H1 (cell line): Measurements from ENCODE around the gene TRIM24. TPM values are rescaled to one million over a fixed set of nuclear protein-coding genes. Genes with fewer than 3 reads are reported as not detected.
"Not testable (repeated sequence)": the region's sequence is repeated elsewhere in the genome, so short reads cannot be mapped to it uniquely, and the experiment has no call there.

Experiments used
- CTCF ChIA-PET: fragments of 300-600 bp; sonication (Branson Sonifier 250); formaldehyde crosslinking; loops from one replicate; lab custom pipeline; 2021; ENCODE audit not compliant: partially characterized antibody; lab: Charles Lee
- POLR2A ChIA-PET: fragments of 300-600 bp; sonication (Branson Sonifier 250); formaldehyde crosslinking; loops from one replicate; lab custom pipeline; 2021; ENCODE audit warnings: inconsistent platforms; ENCODE audit not compliant: partially characterized antibody; lab: Charles Lee
- DNase-seq, 2 experiments: peaks; one replicate each; pipeline versions ENCODE4 v3.0.0 to v3.0.0-alpha.2; 2010 to 2022; ENCODE audit warnings: low spot score in 2 of 2, low read depth in 1 of 2, mixed read lengths in 1 of 2
- FAIRE-seq: peaks from 2 replicates; lab custom pipeline; 2011; peaks lifted over from hg19 to GRCh38; lab: Jason Lieb, UNC
- H2AFZ ChIP-seq: 2 replicates; pipeline ENCODE4 v1.8.1; 2012; ENCODE audit warnings: low read length, inconsistent platforms
- H2AK5ac ChIP-seq: 2 replicates; pipeline ENCODE4 v1.6.1; 2013; ENCODE audit warnings: low read depth, low read length
- H2BK120ac ChIP-seq: replicated peaks from 2 replicates; pipeline ENCODE3; 2013; ENCODE audit warnings: low read depth, low read length, inconsistent platforms
- H2BK12ac ChIP-seq: 2 replicates; pipeline ENCODE4 v1.6.1; 2013; ENCODE audit warnings: low read depth, low read length
- H2BK15ac ChIP-seq: 2 replicates; pipeline ENCODE4 v1.6.1; 2013; ENCODE audit warnings: low read length
- H2BK20ac ChIP-seq: 2 replicates; pipeline ENCODE4 v1.6.1; 2013; ENCODE audit warnings: low read length
- H2BK5ac ChIP-seq: 2 replicates; pipeline ENCODE4 v1.6.1; 2013; ENCODE audit warnings: low read depth, low read length
- H3K14ac ChIP-seq: 2 replicates; pipeline ENCODE4 v1.6.1; 2013; ENCODE audit warnings: inconsistent platforms; ENCODE audit not compliant: insufficient read length
- H3K18ac ChIP-seq: 2 replicates; pipeline ENCODE4 v1.6.1; 2013; ENCODE audit warnings: low read length; ENCODE audit errors: extremely low read depth
- H3K23ac ChIP-seq: 2 replicates; pipeline ENCODE4 v1.6.1; 2013; ENCODE audit warnings: inconsistent platforms; ENCODE audit not compliant: insufficient read length
- H3K23me2 ChIP-seq: 2 replicates; pipeline ENCODE4 v1.6.1; 2013; ENCODE audit warnings: low read depth, low read length
- H3K27ac ChIP-seq: 2 replicates; pipeline ENCODE4 v1.6.1; 2011; ENCODE audit warnings: low read depth, low read length, inconsistent platforms
- H3K27me3 ChIP-seq, 4 experiments: replicated peaks in 1 of 4; 1 replicate in 1 of 4; 2 replicates in 3 of 4; pipeline versions ENCODE4 v1.6.1 to v1.8.1; 2011 to 2013; ENCODE audit warnings: low read length in 3 of 4, mild to moderate bottlenecking in 3 of 4, inconsistent platforms in 2 of 4, mixed read lengths in 2 of 4, moderate library complexity in 1 of 4; ENCODE audit not compliant: control insufficient read depth in 3 of 4, insufficient read depth in 3 of 4; ENCODE audit errors: extremely low read depth in 1 of 4
- H3K36me3 ChIP-seq, 4 experiments: 2 replicates each; pipeline versions ENCODE4 v1.6.1 to v1.8.1; 2011 to 2013; ENCODE audit warnings: mild to moderate bottlenecking in 4 of 4, low read length in 3 of 4, moderate library complexity in 2 of 4, control low read depth in 1 of 4, inconsistent platforms in 1 of 4; ENCODE audit not compliant: insufficient read depth in 4 of 4, control insufficient read depth in 2 of 4
- H3K4ac ChIP-seq: replicated peaks from 2 replicates; pipeline ENCODE3; 2013; ENCODE audit warnings: low read length, low read depth, mixed read lengths, inconsistent platforms; ENCODE audit not compliant: insufficient read length
- H3K4me1 ChIP-seq, 4 experiments: replicated peaks in 1 of 4; 1 replicate in 1 of 4; 2 replicates in 3 of 4; pipeline versions ENCODE4 v1.6.1 to v1.8.1; 2011 to 2013; ENCODE audit warnings: low read length in 3 of 4, inconsistent platforms in 2 of 4, mixed read lengths in 1 of 4; ENCODE audit not compliant: insufficient read depth in 4 of 4, control insufficient read depth in 3 of 4
- H3K4me2 ChIP-seq, 2 experiments: 2 replicates each; pipeline versions ENCODE4 v1.6.1 to v1.8.1; 2011 to 2013; ENCODE audit warnings: low read depth in 2 of 2, low read length in 2 of 2, control low read depth in 1 of 2, inconsistent platforms in 1 of 2, mild to moderate bottlenecking in 1 of 2; ENCODE audit not compliant: insufficient read depth in 1 of 2
- H3K4me3 ChIP-seq, 4 experiments: fragments of 200-600, 300-600 bp in 1 of 4; sonication (generic), shearing (Covaris generic), sonication (Bioruptor Twin) in 1 of 4; 2 replicates each; pipeline versions ENCODE4 v1.5.1 to v1.8.1; 2011 to 2016; ENCODE audit warnings: low read length in 4 of 4, low read depth in 3 of 4, control low read depth in 2 of 4, inconsistent platforms in 2 of 4, mild to moderate bottlenecking in 2 of 4, mixed read lengths in 1 of 4, moderate library complexity in 1 of 4; ENCODE audit not compliant: insufficient read depth in 2 of 4; ENCODE audit errors: extremely low read depth in 1 of 4
- H3K56ac ChIP-seq: replicated peaks from 2 replicates; pipeline ENCODE3; 2013; ENCODE audit warnings: low read depth, mild to moderate bottlenecking, mixed read lengths, low read length, inconsistent platforms; ENCODE audit not compliant: insufficient read length
- H3K79me1 ChIP-seq: 2 replicates; pipeline ENCODE4 v1.6.1; 2013; ENCODE audit warnings: low read depth, low read length, control low read depth
- H3K79me2 ChIP-seq, 2 experiments: 2 replicates each; pipeline versions ENCODE4 v1.6.1 to v1.8.1; 2012 to 2013; ENCODE audit warnings: low read length in 2 of 2, mild to moderate bottlenecking in 2 of 2, inconsistent platforms in 1 of 2; ENCODE audit not compliant: insufficient read depth in 2 of 2, control insufficient read depth in 1 of 2
- H3K9ac ChIP-seq, 4 experiments: replicated peaks in 1 of 4; 1 replicate in 1 of 4; 2 replicates in 3 of 4; pipeline versions ENCODE4 v1.6.1 to v1.8.1; 2011 to 2013; ENCODE audit warnings: low read depth in 3 of 4, low read length in 3 of 4, control low read depth in 2 of 4, mild to moderate bottlenecking in 2 of 4, moderate library complexity in 2 of 4, inconsistent platforms in 1 of 4; ENCODE audit errors: extremely low read depth in 1 of 4
- H3K9me3 ChIP-seq, 2 experiments: 2 replicates each; pipeline versions ENCODE4 v1.6.1 to v1.8.1; 2012 to 2013; ENCODE audit warnings: mild to moderate bottlenecking in 2 of 2, moderate library complexity in 2 of 2, control low read depth in 1 of 2, inconsistent platforms in 1 of 2, low read depth in 1 of 2, low read length in 1 of 2, mixed read lengths in 1 of 2; ENCODE audit not compliant: insufficient read depth in 2 of 2
- H4K20me1 ChIP-seq, 2 experiments: replicated peaks in 1 of 2; 2 replicates each; pipeline versions ENCODE3 to v1.8.1; 2011 to 2013; ENCODE audit warnings: inconsistent platforms in 2 of 2, low read length in 2 of 2, mild to moderate bottlenecking in 1 of 2; ENCODE audit not compliant: insufficient read depth in 2 of 2, control insufficient read depth in 1 of 2
- H4K5ac ChIP-seq: 2 replicates; pipeline ENCODE4 v1.6.1; 2013; ENCODE audit warnings: low read length, low read depth, mixed read lengths, inconsistent platforms; ENCODE audit not compliant: insufficient read length
- H4K8ac ChIP-seq: 2 replicates; pipeline ENCODE4 v1.8.0; 2013; ENCODE audit warnings: mild to moderate bottlenecking, moderate library complexity, low read length, inconsistent platforms; ENCODE audit not compliant: insufficient read depth; ENCODE audit errors: extremely low read depth
- H4K91ac ChIP-seq: replicated peaks from 2 replicates; pipeline ENCODE3; 2013; ENCODE audit warnings: low read length, mixed read lengths, inconsistent platforms; ENCODE audit not compliant: insufficient read length
- POLR2AphosphoS5 ChIP-seq: IDR thresholded peaks from 2 replicates; pipeline ENCODE4 v1.6.1; 2011; ENCODE audit warnings: low read depth, low read length
- WGBS, 2 experiments: shearing (Covaris generic) in 1 of 2; methylation state at CpG; one replicate each; pipeline versions ENCODE4 v1.1.6 to v1.1.7; 2013 to 2015; ENCODE audit warnings: low lambda C conversion rate in 2 of 2, mixed read lengths in 2 of 2, inconsistent platforms in 1 of 2, low coverage in 1 of 2, missing lambda C conversion rate in 1 of 2; ENCODE audit not compliant: insufficient replicate concordance in 2 of 2, insufficient coverage in 1 of 2, insufficient read length in 1 of 2; ENCODE audit errors: extremely low coverage in 1 of 2, missing lambda C conversion rate in 1 of 2; 5-methylcytosine and 5-hydroxymethylcytosine counted together
- polyA plus RNA-seq, 7 experiments: library from polyadenylated mRNA; depleted of rRNA in 3 of 7; stranded (reverse) in 5 of 7; unstranded in 2 of 7; fragments of >200 nt in 5 of 7; fragments of 200-250 nt in 2 of 7; gene quantifications; 1 replicate in 5 of 7; 2 replicates in 1 of 7; 4 replicates in 1 of 7; pipeline versions ENCODE4 v1.2.1 to v1.2.3, GENCODE V29; 2011 to 2013; ENCODE audit warnings: missing spikeins in 2 of 7, mixed read lengths in 2 of 7
- total RNA-seq: library from RNA; stranded (reverse); fragmentation: NEBNext Ultra II Directional; extraction: Animal tissue kit (Norgen Biotek cat#: 25700); gene quantifications from 2 replicates; pipeline ENCODE4 v1.2.1, GENCODE V29; 2021

TRIM24 gene
- total and polyA plus RNA-seq, 2 of the 8 experiments (the other 6 are each of a cell fraction or from before 2014, with no cell fraction given) = 67.6 to 149 TPM

DNA sequence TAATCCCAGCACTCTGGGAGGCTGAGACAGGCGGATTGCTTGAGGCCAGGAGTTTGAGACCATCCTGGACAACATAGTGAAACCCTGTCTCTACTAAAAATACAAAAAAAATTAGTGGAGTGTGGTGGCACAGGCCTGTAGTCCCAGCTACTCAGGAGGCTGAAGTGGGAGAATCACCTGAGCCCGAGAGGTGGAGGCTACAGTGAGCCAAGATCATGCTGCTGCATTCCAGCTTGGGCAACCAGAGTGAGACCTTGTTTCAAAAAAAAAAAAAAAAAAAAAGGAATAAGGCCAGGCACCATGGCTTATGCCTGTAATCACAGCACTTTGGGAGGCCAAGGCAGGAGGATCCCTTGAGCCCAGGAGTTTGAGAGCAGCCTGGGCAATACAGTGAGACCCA is 40.2 kb downstream of the TRIM24 start:
- H3K36me3 ChIP-seq = peaks cover 0 to 43% (median 7%) of the 10 kb centered on the region in 4 experiments; a peak in 5 of 8 replicates
- CTCF ChIA-PET = interaction anchor here (0.7 to 1.5 kb wide), 3 partner anchors 28 to 596 kb away, joined by 3 to 4 read pairs (median 4); no protein-coding TSS in a partner anchor
- 0 out of 2 replicates have a peak, but pooled peaks have one; percentile 4 for TF ChIP-seq POLR2AphosphoS5
- H3K23ac ChIP-seq, H3K18ac ChIP-seq, H3K9me3 ChIP-seq, H2AK5ac ChIP-seq, H2BK120ac ChIP-seq, H3K79me1 ChIP-seq, FAIRE-seq, H3K4me2 ChIP-seq, H3K4me3 ChIP-seq, H3K27ac ChIP-seq, POLR2A ChIA-PET, H3K4ac ChIP-seq, H4K8ac ChIP-seq, H3K56ac ChIP-seq, H4K5ac ChIP-seq, H4K91ac ChIP-seq, H3K14ac ChIP-seq, H2BK5ac ChIP-seq, H3K4me1 ChIP-seq, H2BK20ac ChIP-seq, H3K27me3 ChIP-seq, DNase-seq, H2AFZ ChIP-seq, H2BK12ac ChIP-seq, H3K9ac ChIP-seq, H3K23me2 ChIP-seq, H2BK15ac ChIP-seq: not testable (repeated sequence)
- WGBS, 2 experiments = 83% methylated on average over 2 of the region's 2 CpGs; no CpG with 5 or more reads in 1 of the 2 experiments
- peaks cover 22 to 26% of the 10 kb centered on the region in 2 experiments for H4K20me1 ChIP-seq
- peaks cover 46 to 100% of the 10 kb centered on the region in 2 experiments for H3K79me2 ChIP-seq
